Measurements from ENCODE around the gene TTC21A.
"Not testable (repeated sequence)": the region's sequence is repeated elsewhere in the genome, so short reads cannot be mapped to it uniquely, and the experiment has no call there.

The TTC21A gene

GRCh38 chr3:39107388-39108199 lies at the start of gene TTC21A, which contains the start of gene GORASP1:
TTC21A (plus strand) TSS chr3:39107680; CDS start chr3:39107838, 158 bp downstream.
GORASP1 (minus strand) TSS chr3:39107627; CDS start chr3:39107541, 86 bp downstream.
- CTCF ChIA-PET = interaction anchor here (0.8 to 5.1 kb wide), 12 partner anchors 8 to 184 kb away, joined by 3 to 41 read pairs (median 4); no protein-coding TSS in a partner anchor
- no peak for DNase-seq (ENCODE audit: low read depth, low spot score)
- POLR2A ChIA-PET = interaction anchor here (0.8 to 1.4 kb wide), 3 partner anchors 39 to 68 kb away, joined by 3 to 12 read pairs (median 9); no protein-coding TSS in a partner anchor
- no peak for TF ChIP-seq CTCF (IDR thresholded peaks at IDR 0.05; ENCODE audit: insufficient read depth, low read length, missing control alignments)
- peak within 1 kb of the TSS; percentile 89 for H3K4me3 ChIP-seq (ENCODE audit: low read depth, low read length)

- DNase-seq (ENCODE audit: low read depth, low spot score); POLR2A ChIA-PET; CTCF ChIA-PET: not testable (repeated sequence)
Measured at GRCh38 chr3:39061228-39061627, 46.3 kb upstream of the TTC21A start.

GRCh38 chr3:39062180-39062579 lies 45.3 kb upstream of the TTC21A start:
- CTCF ChIA-PET = interaction anchor here (1.3 kb wide), 1 partner anchor 230 kb away, joined by 3 read pairs; no protein-coding TSS in a partner anchor
- POLR2A ChIA-PET = no interaction called here
- no peak for DNase-seq (ENCODE audit: low read depth, low spot score)
- no peak for TF ChIP-seq CTCF (IDR thresholded peaks at IDR 0.05; ENCODE audit: insufficient read depth, low read length, missing control alignments)
- H3K4me3 ChIP-seq (ENCODE audit: low read depth, low read length) = no peak overlapping the region

More at GRCh38 chr3:39061228-39061627, 46.3 kb upstream of the TTC21A start:
- not testable (repeated sequence) for H3K4me3 ChIP-seq (ENCODE audit: low read depth, low read length)

GRCh38 chr3:39063143-39063542 lies 44.3 kb upstream of the TTC21A start:
- ChIA-PET CTCF (interaction anchor here (1.3 kb wide), 1 partner anchor 229 kb away, joined by 3 read pairs; no protein-coding TSS in a partner anchor), POLR2A (no interaction called here)
- no peak for DNase-seq (ENCODE audit: low read depth, low spot score)
- no peak overlapping the region for H3K4me3 ChIP-seq (ENCODE audit: low read depth, low read length)
- no peak for TF ChIP-seq CTCF (IDR thresholded peaks at IDR 0.05; ENCODE audit: insufficient read depth, low read length, missing control alignments)

GRCh38 chr3:39064646-39065045 lies 42.8 kb upstream of the TTC21A start:
- H3K4me3 ChIP-seq (ENCODE audit: low read depth, low read length) = no peak overlapping the region
- ChIA-PET POLR2A (interaction anchor here (1.1 kb wide), 1 partner anchor 24 kb away, joined by 4 read pairs; no protein-coding TSS in a partner anchor), CTCF (interaction anchor here (1.0 to 2.1 kb wide), 11 partner anchors 11 to 228 kb away, joined by 3 to 8 read pairs (median 4); partner anchors contain the start of gene CX3CR1)
- DNase-seq (ENCODE audit: low read depth, low spot score) = peak; percentile 54
- TF ChIP-seq CTCF (IDR thresholded peaks at IDR 0.05; ENCODE audit: insufficient read depth, low read length, missing control alignments) = no peak

- H3K4me3 ChIP-seq (ENCODE audit: low read depth, low read length) = no peak overlapping the region
- ChIA-PET CTCF (interaction anchor here (0.9 to 2.3 kb wide), 14 partner anchors 11 to 227 kb away, joined by 3 to 14 read pairs (median 4); partner anchors contain the start of gene CX3CR1), POLR2A (interaction anchor here (1.1 kb wide), 1 partner anchor 24 kb away, joined by 4 read pairs; no protein-coding TSS in a partner anchor)
- TF ChIP-seq CTCF (IDR thresholded peaks at IDR 0.05; ENCODE audit: insufficient read depth, low read length, missing control alignments) = peak; percentile 61
- DNase-seq (ENCODE audit: low read depth, low spot score) = no peak
Measured at GRCh38 chr3:39065197-39065596, 42.3 kb upstream of the TTC21A start.
